HEK293 (cell line): ENCODE results near the gene LAMTOR4.

Experiments
- ATF2 ChIP-seq: fragments of 450-650 bp; formaldehyde crosslinking; IDR thresholded peaks from 2 replicates; pipeline ENCODE4 v1.5.1; 2016; ENCODE audit warnings: missing biosample characterization, missing genetic modification characterization, low read depth
- FEZF1 ChIP-seq: fragments of 450-650 bp; formaldehyde crosslinking; IDR thresholded peaks from 2 replicates; pipeline ENCODE4 v1.5.1; 2016; ENCODE audit warnings: missing biosample characterization, missing genetic modification characterization
- GFI1B ChIP-seq: fragments of 450-650 bp; formaldehyde crosslinking; IDR thresholded peaks from 2 replicates; pipeline ENCODE4 v1.5.1; 2016; ENCODE audit warnings: missing biosample characterization, missing genetic modification characterization
- GLI2 ChIP-seq: fragments of 450-650 bp; formaldehyde crosslinking; IDR thresholded peaks from 2 replicates; pipeline ENCODE4; 2017; ENCODE audit warnings: missing biosample characterization, missing genetic modification characterization, low read depth, borderline replicate concordance
- KLF16 ChIP-seq: fragments of 450-650 bp; formaldehyde crosslinking; IDR thresholded peaks from 2 replicates; pipeline ENCODE4 v1.5.1; 2017; ENCODE audit warnings: missing biosample characterization, missing genetic modification characterization
- MZF1 ChIP-seq: fragments of 450-650 bp; formaldehyde crosslinking; IDR thresholded peaks from 2 replicates; pipeline ENCODE4 v1.5.1; 2017; ENCODE audit warnings: missing biosample characterization, missing genetic modification characterization, borderline replicate concordance
- TSHZ1 ChIP-seq: fragments of 450-650 bp; formaldehyde crosslinking; IDR thresholded peaks from 2 replicates; pipeline ENCODE4 v1.5.1; 2016; ENCODE audit warnings: missing biosample characterization, missing genetic modification characterization, borderline replicate concordance
- WT1 ChIP-seq: fragments of 450-650 bp; formaldehyde crosslinking; IDR thresholded peaks from 2 replicates; pipeline ENCODE4 v1.5.1; 2016; ENCODE audit warnings: missing biosample characterization, missing genetic modification characterization
- ZBTB1 ChIP-seq: fragments of 450-650 bp; formaldehyde crosslinking; IDR thresholded peaks from 2 replicates; pipeline ENCODE4 v1.5.1; 2016; ENCODE audit warnings: missing biosample characterization, missing genetic modification characterization
- ZBTB17 ChIP-seq: fragments of 450-650 bp; formaldehyde crosslinking; IDR thresholded peaks from 2 replicates; pipeline ENCODE4 v1.5.1; 2016; ENCODE audit warnings: missing biosample characterization, missing genetic modification characterization
- ZNF114 ChIP-seq: fragments of 450-650 bp; formaldehyde crosslinking; IDR thresholded peaks from 2 replicates; pipeline ENCODE4 v1.5.0; 2017; ENCODE audit warnings: missing biosample characterization, missing genetic modification characterization
- ZNF140 ChIP-seq: fragments of 450-650 bp; formaldehyde crosslinking; IDR thresholded peaks from 2 replicates; pipeline ENCODE4 v1.5.1; 2016; ENCODE audit warnings: missing biosample characterization, missing genetic modification characterization
- ZNF221 ChIP-seq: fragments of 450-650 bp; formaldehyde crosslinking; IDR thresholded peaks from 2 replicates; pipeline ENCODE4 v1.5.1; 2017; ENCODE audit warnings: missing biosample characterization, missing genetic modification characterization, borderline replicate concordance
- ZNF23 ChIP-seq: fragments of 450-650 bp; formaldehyde crosslinking; IDR thresholded peaks from 2 replicates; pipeline ENCODE4 v1.5.1; 2016; ENCODE audit warnings: missing biosample characterization, missing genetic modification characterization, borderline replicate concordance
- ZNF292 ChIP-seq: fragments of 450-650 bp; formaldehyde crosslinking; IDR thresholded peaks from 2 replicates; pipeline ENCODE4 v1.5.1; 2016; ENCODE audit warnings: low read depth, missing biosample characterization, missing genetic modification characterization, borderline replicate concordance
- ZNF302 ChIP-seq: fragments of 450-650 bp; formaldehyde crosslinking; IDR thresholded peaks from 2 replicates; pipeline ENCODE4 v1.5.1; 2016; ENCODE audit warnings: missing biosample characterization, missing genetic modification characterization, low read depth
- ZNF311 ChIP-seq: fragments of 450-650 bp; formaldehyde crosslinking; IDR thresholded peaks from 2 replicates; pipeline ENCODE4 v1.5.1; 2017; ENCODE audit warnings: missing biosample characterization, missing genetic modification characterization, borderline replicate concordance
- ZNF37A ChIP-seq: fragments of 450-650 bp; IDR thresholded peaks from 2 replicates; pipeline ENCODE4 v1.5.1; 2018; ENCODE audit warnings: missing biosample characterization, missing genetic modification characterization
- ZNF394 ChIP-seq: fragments of 450-650 bp; formaldehyde crosslinking; IDR thresholded peaks from 2 replicates; pipeline ENCODE4 v1.5.1; 2016; ENCODE audit warnings: missing biosample characterization, missing genetic modification characterization, mild to moderate bottlenecking, moderate library complexity, borderline replicate concordance
- ZNF398 ChIP-seq: fragments of 450-650 bp; formaldehyde crosslinking; IDR thresholded peaks from 2 replicates; pipeline ENCODE4 v1.5.1; 2017; ENCODE audit warnings: missing biosample characterization, missing genetic modification characterization
- ZNF416 ChIP-seq: fragments of 450-650 bp; formaldehyde crosslinking; IDR thresholded peaks from 2 replicates; pipeline ENCODE4 v1.5.1; 2016; ENCODE audit warnings: missing biosample characterization, missing genetic modification characterization
- ZNF426 ChIP-seq: fragments of 450-650 bp; formaldehyde crosslinking; IDR thresholded peaks from 2 replicates; pipeline ENCODE4 v1.5.1; 2017; ENCODE audit warnings: missing biosample characterization, missing genetic modification characterization, mild to moderate bottlenecking, inconsistent platforms, moderate library complexity
- ZNF510 ChIP-seq: fragments of 450-650 bp; formaldehyde crosslinking; IDR thresholded peaks from 2 replicates; pipeline ENCODE4 v1.5.1; 2018; ENCODE audit warnings: mild to moderate bottlenecking, missing genetic modification characterization, missing biosample characterization; ENCODE audit not compliant: insufficient replicate concordance
- ZNF530 ChIP-seq: fragments of 450-650 bp; formaldehyde crosslinking; IDR thresholded peaks from 2 replicates; pipeline ENCODE4 v1.5.1; 2016; ENCODE audit warnings: low read depth, missing biosample characterization, missing genetic modification characterization
- ZNF548 ChIP-seq: fragments of 450-650 bp; formaldehyde crosslinking; IDR thresholded peaks from 2 replicates; pipeline ENCODE4 v1.5.1; 2016; ENCODE audit warnings: missing biosample characterization, missing genetic modification characterization
- ZNF571 ChIP-seq: fragments of 450-650 bp; formaldehyde crosslinking; IDR thresholded peaks from 2 replicates; pipeline ENCODE4 v1.5.0; 2017; ENCODE audit warnings: missing biosample characterization, missing genetic modification characterization
- ZNF626 ChIP-seq: fragments of 450-650 bp; sonication (Bioruptor Pico); formaldehyde crosslinking; IDR thresholded peaks from 2 replicates; pipeline ENCODE4 v1.5.1; 2018; ENCODE audit warnings: missing biosample characterization, missing genetic modification characterization, inconsistent platforms
- ZNF645 ChIP-seq: fragments of 450-650 bp; formaldehyde crosslinking; IDR thresholded peaks from 2 replicates; pipeline ENCODE4; 2016; ENCODE audit warnings: missing biosample characterization, missing genetic modification characterization
- ZNF785 ChIP-seq: fragments of 450-650 bp; formaldehyde crosslinking; IDR thresholded peaks from 2 replicates; pipeline ENCODE4 v1.5.1; 2016; ENCODE audit warnings: missing biosample characterization, missing genetic modification characterization
- ZSCAN23 ChIP-seq: fragments of 450-650 bp; formaldehyde crosslinking; IDR thresholded peaks from 2 replicates; pipeline ENCODE4 v1.5.1; 2016; ENCODE audit warnings: missing biosample characterization, missing genetic modification characterization
- ZSCAN30 ChIP-seq: fragments of 450-650 bp; IDR thresholded peaks from 2 replicates; pipeline ENCODE4 v1.5.1; 2018; ENCODE audit warnings: missing biosample characterization, mild to moderate bottlenecking, missing genetic modification characterization, moderate library complexity

LAMTOR4 gene

GRCh38 chr7:100100420-100101015 lies 48.2 kb upstream of the LAMTOR4 start (continued):
- TF ChIP-seq ZSCAN23 (tag by site-specific recombination) (no peak), ZNF114 (no peak), ZNF398 (tag by site-specific recombination) (peak; percentile 39; the same call in 1 of the 2 replicates), FEZF1 (tag by site-specific recombination) (no peak; the same call in 1 of the 2 replicates), ATF2 (no peak), TSHZ1 (tag by site-specific recombination) (no peak), ZBTB17 (tag by site-specific recombination) (peak; percentile 87), ZBTB1 (tag by site-specific recombination) (no peak), ZNF626 (tag by site-specific recombination) (no peak), KLF16 (tag by site-specific recombination) (peak; percentile 97), ZNF548 (tag by site-specific recombination) (no peak), ZNF416 (tag by site-specific recombination) (no peak), ZNF302 (tag by site-specific recombination) (no peak), ZNF530 (tag by site-specific recombination) (no peak), ZNF292 (no peak), ZNF311 (tag by site-specific recombination) (no peak), WT1 (peak; percentile 79), GLI2 (no peak), ZNF23 (tag by site-specific recombination) (no peak), ZNF571 (no peak), ZNF37A (no peak), ZNF394 (tag by site-specific recombination) (peak; percentile 36), MZF1 (tag by site-specific recombination) (no peak), ZNF785 (tag by site-specific recombination) (peak; percentile 28; the same call in 1 of the 2 replicates), ZNF645 (0 out of 2 replicates have a peak, but pooled peaks have one; percentile 55), ZSCAN30 (tag by site-specific recombination) (peak; percentile 88), ZNF221 (tag by site-specific recombination) (no peak), GFI1B (0 out of 2 replicates have a peak, but pooled peaks have one; percentile 13), ZNF426 (no peak), ZNF140 (no peak), ZNF510 (tag by site-specific recombination) (no peak)
